HEK293 (cell line): ENCODE measurements around the gene ZBED5.

Experiments used
- CTCF ChIA-PET: fragments of 350-600 bp; formaldehyde crosslinking; extraction: SDS; loops from one replicate; lab custom pipeline; 2021; ENCODE audit warnings: antibody characterized with exemption; lab: Yijun Ruan, JAX
- POLR2A ChIA-PET: fragments of 300-600 bp; formaldehyde crosslinking; extraction: SDS; loops from one replicate; lab custom pipeline; 2020; ENCODE audit warnings: antibody characterized with exemption, inconsistent platforms; lab: Yijun Ruan, JAX
- H3K27ac ChIP-seq: fragments of 200-500 bp; sonication (Bioruptor generic); 2 replicates; pipeline ENCODE4 v1.5.1; 2014; ENCODE audit warnings: low read depth, low read length, control low read depth, inconsistent platforms; ENCODE audit errors: extremely low read depth
- H3K36me3 ChIP-seq, 2 experiments: fragments of 200-500 bp in 1 of 2; sonication (Bioruptor generic) in 1 of 2; 1 replicate in 1 of 2; 2 replicates in 1 of 2; pipeline ENCODE4 v1.5.1; 2014 to 2017; ENCODE audit warnings: inconsistent platforms in 2 of 2, low read length in 2 of 2; ENCODE audit not compliant: control insufficient read depth in 2 of 2, insufficient read depth in 1 of 2
- H3K4me1 ChIP-seq: fragments of 200-500 bp; sonication (Bioruptor generic); 2 replicates; pipeline ENCODE4 v1.5.1; 2014; ENCODE audit warnings: mild to moderate bottlenecking, low read length, inconsistent platforms; ENCODE audit not compliant: control insufficient read depth, insufficient read depth
- H3K4me3 ChIP-seq: 2 replicates; pipeline ENCODE4 v1.5.1; 2011; ENCODE audit warnings: low read depth, mild to moderate bottlenecking, control low read depth, low read length, moderate library complexity
- H3K9me3 ChIP-seq: fragments of 200-500 bp; sonication (Bioruptor generic); 2 replicates; pipeline ENCODE4 v1.5.1; 2014; ENCODE audit warnings: low read depth, low read length, inconsistent platforms; ENCODE audit not compliant: control insufficient read depth, insufficient read depth
- PRDM1 ChIP-seq: fragments of 450-650 bp; formaldehyde crosslinking; IDR thresholded peaks from 2 replicates; pipeline ENCODE4; 2016; ENCODE audit warnings: missing biosample characterization, missing genetic modification characterization
- REPIN1 ChIP-seq: fragments of 450-650 bp; formaldehyde crosslinking; IDR thresholded peaks from 2 replicates; pipeline ENCODE4 v1.5.1; 2017; ENCODE audit warnings: missing biosample characterization, missing genetic modification characterization, low read depth
- TRIM28 ChIP-seq: IDR thresholded peaks from 2 replicates; pipeline ENCODE4 v1.6.1; 2011; ENCODE audit warnings: low read length, control low read depth, borderline replicate concordance
- YY2 ChIP-seq: fragments of 450-650 bp; formaldehyde crosslinking; IDR thresholded peaks from 2 replicates; pipeline ENCODE4 v1.5.1; 2016; ENCODE audit warnings: missing biosample characterization, missing genetic modification characterization
- ZBTB20 ChIP-seq: fragments of 450-650 bp; formaldehyde crosslinking; IDR thresholded peaks from 2 replicates; pipeline ENCODE4 v1.5.1; 2016; ENCODE audit warnings: missing biosample characterization, missing genetic modification characterization
- ZNF112 ChIP-seq: fragments of 450-650 bp; formaldehyde crosslinking; IDR thresholded peaks from 2 replicates; pipeline ENCODE4 v1.5.0; 2017; ENCODE audit warnings: missing biosample characterization, missing genetic modification characterization
- ZNF121 ChIP-seq: fragments of 450-650 bp; formaldehyde crosslinking; IDR thresholded peaks from 2 replicates; pipeline ENCODE4 v1.5.1; 2016; ENCODE audit warnings: missing biosample characterization, missing genetic modification characterization
- ZNF138 ChIP-seq: fragments of 450-650 bp; formaldehyde crosslinking; IDR thresholded peaks from 2 replicates; pipeline ENCODE4 v1.5.1; 2016; ENCODE audit warnings: missing biosample characterization, missing genetic modification characterization, borderline replicate concordance
- ZNF146 ChIP-seq: fragments of 450-650 bp; formaldehyde crosslinking; IDR thresholded peaks from 2 replicates; pipeline ENCODE4 v1.5.1; 2016; ENCODE audit warnings: missing biosample characterization, missing genetic modification characterization
- ZNF155 ChIP-seq: fragments of 450-650 bp; formaldehyde crosslinking; IDR thresholded peaks from 2 replicates; pipeline ENCODE4 v1.5.1; 2016; ENCODE audit warnings: missing biosample characterization, missing genetic modification characterization
- ZNF175 ChIP-seq: fragments of 450-650 bp; formaldehyde crosslinking; IDR thresholded peaks from 2 replicates; pipeline ENCODE4 v1.5.1; 2016; ENCODE audit warnings: missing biosample characterization, missing genetic modification characterization
- ZNF335 ChIP-seq: fragments of 450-650 bp; formaldehyde crosslinking; conservative IDR thresholded peaks from 2 replicates; pipeline ENCODE4 v1.5.1; 2016; ENCODE audit warnings: missing biosample characterization, missing genetic modification characterization
- ZNF354C ChIP-seq: fragments of 450-650 bp; formaldehyde crosslinking; IDR thresholded peaks from 2 replicates; pipeline ENCODE4 v1.5.1; 2016; ENCODE audit warnings: missing biosample characterization, missing genetic modification characterization, low read depth, borderline replicate concordance
- ZNF366 ChIP-seq: fragments of 450-650 bp; formaldehyde crosslinking; conservative IDR thresholded peaks from 2 replicates; pipeline ENCODE4 v1.5.1; 2016; ENCODE audit warnings: missing biosample characterization, missing genetic modification characterization
- ZNF426 ChIP-seq: fragments of 450-650 bp; formaldehyde crosslinking; IDR thresholded peaks from 2 replicates; pipeline ENCODE4 v1.5.1; 2017; ENCODE audit warnings: missing biosample characterization, missing genetic modification characterization, mild to moderate bottlenecking, inconsistent platforms, moderate library complexity
- ZNF560 ChIP-seq: fragments of 450-650 bp; formaldehyde crosslinking; IDR thresholded peaks from 2 replicates; pipeline ENCODE4 v1.5.1; 2017; ENCODE audit warnings: missing biosample characterization, missing genetic modification characterization, borderline replicate concordance
- ZNF768 ChIP-seq: fragments of 450-650 bp; formaldehyde crosslinking; IDR thresholded peaks from 2 replicates; pipeline ENCODE4 v1.5.1; 2018; ENCODE audit warnings: missing biosample characterization, mild to moderate bottlenecking, missing genetic modification characterization
- ZNF791 ChIP-seq: fragments of 450-650 bp; formaldehyde crosslinking; IDR thresholded peaks from 2 replicates; pipeline ENCODE4 v1.5.1; 2016; ENCODE audit warnings: missing biosample characterization, missing genetic modification characterization
- TF ChIP-seq, protein P1 (sequence below): fragments of 450-650 bp; formaldehyde crosslinking; IDR thresholded peaks from 2 replicates; pipeline ENCODE4 v1.5.1; 2016; ENCODE audit warnings: missing biosample characterization, missing genetic modification characterization
- TF ChIP-seq, protein P2 (sequence below): fragments of 450-650 bp; formaldehyde crosslinking; IDR thresholded peaks from 2 replicates; pipeline ENCODE4 v1.5.1; 2016; ENCODE audit warnings: missing biosample characterization, missing genetic modification characterization

Gene ZBED5

DNA sequence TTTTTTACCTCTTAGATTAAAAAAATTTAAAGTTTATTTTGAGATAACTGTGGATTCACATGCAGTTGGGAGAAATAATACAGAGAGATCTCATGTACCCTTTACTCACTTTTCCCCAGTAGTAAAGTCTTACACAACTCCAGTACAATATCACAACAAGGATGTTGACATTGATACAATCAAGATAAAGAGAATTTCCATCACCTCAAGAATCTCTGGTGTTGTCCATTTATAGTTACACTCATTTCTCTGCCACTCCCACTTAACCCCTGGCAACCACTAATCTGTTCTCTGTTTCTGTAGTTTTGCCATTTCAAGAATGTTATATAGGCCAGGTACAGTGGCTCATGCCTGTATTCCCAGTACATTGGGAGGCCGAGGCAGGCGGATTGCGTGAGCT, 10.5 kb upstream of the ZBED5 start:
- Histone ChIP-seq H3K36me3 (no peaks in the 10 kb centered on the region), H3K4me3 (no peak overlapping the region), H3K9me3 (no peaks in the 10 kb centered on the region), H3K4me1 (no peaks in the 10 kb centered on the region), H3K27ac (no peak overlapping the region)
- ChIA-PET POLR2A (interaction anchor here (1.2 kb wide), 1 partner anchor 10 kb away, joined by 6 read pairs; the partner anchor contains the start of gene ZBED5), CTCF (interaction anchor here (2.0 kb wide), 1 partner anchor 10 kb away, joined by 7 read pairs; no protein-coding TSS in a partner anchor)
- no peak for TF ChIP-seq ZNF155

DNA sequence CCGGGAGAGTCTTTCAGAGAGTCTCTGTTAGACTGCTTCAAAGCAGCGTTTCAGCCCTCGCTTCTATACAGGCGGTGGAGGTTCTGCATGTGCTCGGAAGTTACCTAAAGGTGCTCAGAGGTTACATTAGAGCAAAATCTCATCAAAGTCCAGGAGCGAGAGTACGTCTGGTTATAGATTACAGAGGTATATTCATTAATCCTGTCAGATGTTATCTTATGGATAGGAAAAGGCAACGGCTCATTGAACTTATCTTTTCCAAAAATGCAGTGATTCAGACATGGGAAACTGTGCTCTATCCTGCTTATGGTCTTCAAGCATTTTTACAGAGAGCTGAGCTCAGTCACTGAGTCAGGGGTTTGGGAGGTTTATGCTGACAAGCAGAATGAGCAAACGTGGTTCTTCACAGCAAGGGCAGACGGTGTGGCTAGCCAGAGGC, 9.1 kb upstream of the ZBED5 start:
- no peaks in the 10 kb centered on the region for H3K4me1 ChIP-seq
- ChIA-PET CTCF (interaction anchor here (0.6 to 2.1 kb wide), 2 partner anchors 11 to 121 kb away, joined by 3 to 7 read pairs; no protein-coding TSS in a partner anchor), POLR2A (interaction anchor here (1.3 to 1.5 kb wide), 2 partner anchors 9 to 58 kb away, joined by 5 to 6 read pairs; partner anchors contain the start of genes EIF4G2 and ZBED5)
- no peaks in the 10 kb centered on the region for H3K9me3 ChIP-seq
- no peaks in the 10 kb centered on the region for H3K36me3 ChIP-seq
- TF ChIP-seq ZNF335 (no peak), ZNF112 (tag by site-specific recombination) (no peak), TRIM28 (peak; percentile 64)
- no peak overlapping the region for H3K4me3 ChIP-seq
- no peak overlapping the region for H3K27ac ChIP-seq

DNA sequence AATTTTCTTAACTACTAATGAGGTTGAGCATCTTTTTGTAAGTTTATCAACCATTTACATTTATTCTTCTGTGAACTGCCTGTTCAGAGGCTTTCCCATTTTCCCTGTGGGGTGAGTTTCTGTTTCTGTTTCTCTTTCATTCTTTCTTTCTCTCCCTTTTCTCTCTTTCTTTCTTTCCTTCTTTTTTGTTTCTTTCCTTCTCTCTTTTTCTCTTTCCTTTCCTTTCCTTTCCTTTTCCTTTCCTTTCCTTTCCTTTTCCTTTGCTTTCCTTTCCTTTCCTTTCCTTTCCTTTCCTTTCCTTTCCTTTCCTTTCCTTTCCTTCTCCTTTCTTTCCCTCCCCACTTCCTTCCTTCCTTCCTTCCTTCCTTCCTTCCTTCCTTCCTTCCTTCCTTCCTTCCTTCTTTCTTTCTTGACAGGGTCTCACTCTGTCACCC, 8.0 kb upstream of the ZBED5 start:
- TF ChIP-seq, protein P1, sequence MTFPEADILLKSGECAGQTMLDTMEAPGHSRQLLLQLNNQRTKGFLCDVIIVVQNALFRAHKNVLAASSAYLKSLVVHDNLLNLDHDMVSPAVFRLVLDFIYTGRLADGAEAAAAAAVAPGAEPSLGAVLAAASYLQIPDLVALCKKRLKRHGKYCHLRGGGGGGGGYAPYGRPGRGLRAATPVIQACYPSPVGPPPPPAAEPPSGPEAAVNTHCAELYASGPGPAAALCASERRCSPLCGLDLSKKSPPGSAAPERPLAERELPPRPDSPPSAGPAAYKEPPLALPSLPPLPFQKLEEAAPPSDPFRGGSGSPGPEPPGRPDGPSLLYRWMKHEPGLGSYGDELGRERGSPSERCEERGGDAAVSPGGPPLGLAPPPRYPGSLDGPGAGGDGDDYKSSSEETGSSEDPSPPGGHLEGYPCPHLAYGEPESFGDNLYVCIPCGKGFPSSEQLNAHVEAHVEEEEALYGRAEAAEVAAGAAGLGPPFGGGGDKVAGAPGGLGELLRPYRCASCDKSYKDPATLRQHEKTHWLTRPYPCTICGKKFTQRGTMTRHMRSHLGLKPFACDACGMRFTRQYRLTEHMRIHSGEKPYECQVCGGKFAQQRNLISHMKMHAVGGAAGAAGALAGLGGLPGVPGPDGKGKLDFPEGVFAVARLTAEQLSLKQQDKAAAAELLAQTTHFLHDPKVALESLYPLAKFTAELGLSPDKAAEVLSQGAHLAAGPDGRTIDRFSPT (tag by site-specific recombination), result no peak
- TF ChIP-seq YY2 (tag by site-specific recombination) (no peak), ZNF768 (tag by site-specific recombination) (no peak), ZNF366 (tag by site-specific recombination) (peak; percentile 90; the same call in 1 of the 2 replicates), PRDM1 (tag by site-specific recombination) (peak; percentile 99), ZNF791 (tag by site-specific recombination) (no peak), ZNF175 (tag by site-specific recombination) (no peak)
- Histone ChIP-seq H3K36me3 (no peaks in the 10 kb centered on the region), H3K27ac (no peak overlapping the region), H3K9me3 (no peaks in the 10 kb centered on the region), H3K4me3 (no peak overlapping the region), H3K4me1 (no peaks in the 10 kb centered on the region)
- POLR2A ChIA-PET, result no interaction called here
- CTCF ChIA-PET, result interaction anchor here (2.1 kb wide), 1 partner anchor 12 kb away, joined by 7 read pairs; no protein-coding TSS in a partner anchor

DNA sequence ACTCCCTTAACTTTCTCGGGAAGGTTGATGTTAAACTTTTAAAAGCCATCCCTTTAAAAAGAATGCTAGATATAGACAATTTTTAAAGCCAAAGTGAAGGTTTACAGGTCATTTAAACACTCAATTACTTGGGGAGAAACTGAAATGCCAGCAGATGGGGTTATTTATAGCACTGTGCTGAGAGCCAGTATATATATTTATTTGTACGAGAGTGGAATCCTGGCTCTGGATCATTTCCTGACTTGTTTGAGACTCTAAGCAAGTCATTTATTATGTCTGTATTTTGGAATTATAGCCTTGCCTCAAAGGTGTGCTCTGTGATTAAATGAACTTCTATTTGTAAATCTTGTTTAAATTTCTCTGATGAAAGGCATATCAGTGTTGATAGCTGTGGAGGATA, 6.8 kb upstream of the ZBED5 start:
- TF ChIP-seq ZNF560 (tag by site-specific recombination) (no peak), ZNF138 (tag by site-specific recombination) (no peak), REPIN1 (no peak), ZBTB20 (tag by site-specific recombination) (no peak), ZNF426 (tag by site-specific recombination) (no peak), ZNF121 (tag by site-specific recombination) (no peak), ZNF146 (tag by site-specific recombination) (no peak), ZNF354C (no peak)
- TF ChIP-seq, protein P2, sequence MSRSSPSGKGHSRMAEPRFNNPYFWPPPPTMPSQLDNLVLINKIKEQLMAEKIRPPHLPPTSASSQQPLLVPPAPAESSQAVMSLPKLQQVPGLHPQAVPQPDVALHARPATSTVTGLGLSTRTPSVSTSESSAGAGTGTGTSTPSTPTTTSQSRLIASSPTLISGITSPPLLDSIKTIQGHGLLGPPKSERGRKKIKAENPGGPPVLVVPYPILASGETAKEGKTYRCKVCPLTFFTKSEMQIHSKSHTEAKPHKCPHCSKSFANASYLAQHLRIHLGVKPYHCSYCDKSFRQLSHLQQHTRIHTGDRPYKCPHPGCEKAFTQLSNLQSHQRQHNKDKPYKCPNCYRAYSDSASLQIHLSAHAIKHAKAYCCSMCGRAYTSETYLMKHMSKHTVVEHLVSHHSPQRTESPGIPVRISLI (tag by site-specific recombination), result no peak
- Histone ChIP-seq H3K4me1 (no peaks in the 10 kb centered on the region), H3K36me3 (no peaks in the 10 kb centered on the region), H3K9me3 (no peaks in the 10 kb centered on the region), H3K4me3 (no peak overlapping the region), H3K27ac (no peak overlapping the region)
- CTCF ChIA-PET, result no interaction called here
- POLR2A ChIA-PET, result no interaction called here
